NCI-H345 (cell line): ENCODE measurements around the gene SPCS1.
"Not testable (repeated sequence)": the region's sequence is repeated elsewhere in the genome, so short reads cannot be mapped to it uniquely, and the experiment has no call there.

Experiments used
- DNase-seq: peaks from one replicate; lab custom pipeline; 2025; lab: John Stamatoyannopoulos, UW

SPCS1 gene

DNA sequence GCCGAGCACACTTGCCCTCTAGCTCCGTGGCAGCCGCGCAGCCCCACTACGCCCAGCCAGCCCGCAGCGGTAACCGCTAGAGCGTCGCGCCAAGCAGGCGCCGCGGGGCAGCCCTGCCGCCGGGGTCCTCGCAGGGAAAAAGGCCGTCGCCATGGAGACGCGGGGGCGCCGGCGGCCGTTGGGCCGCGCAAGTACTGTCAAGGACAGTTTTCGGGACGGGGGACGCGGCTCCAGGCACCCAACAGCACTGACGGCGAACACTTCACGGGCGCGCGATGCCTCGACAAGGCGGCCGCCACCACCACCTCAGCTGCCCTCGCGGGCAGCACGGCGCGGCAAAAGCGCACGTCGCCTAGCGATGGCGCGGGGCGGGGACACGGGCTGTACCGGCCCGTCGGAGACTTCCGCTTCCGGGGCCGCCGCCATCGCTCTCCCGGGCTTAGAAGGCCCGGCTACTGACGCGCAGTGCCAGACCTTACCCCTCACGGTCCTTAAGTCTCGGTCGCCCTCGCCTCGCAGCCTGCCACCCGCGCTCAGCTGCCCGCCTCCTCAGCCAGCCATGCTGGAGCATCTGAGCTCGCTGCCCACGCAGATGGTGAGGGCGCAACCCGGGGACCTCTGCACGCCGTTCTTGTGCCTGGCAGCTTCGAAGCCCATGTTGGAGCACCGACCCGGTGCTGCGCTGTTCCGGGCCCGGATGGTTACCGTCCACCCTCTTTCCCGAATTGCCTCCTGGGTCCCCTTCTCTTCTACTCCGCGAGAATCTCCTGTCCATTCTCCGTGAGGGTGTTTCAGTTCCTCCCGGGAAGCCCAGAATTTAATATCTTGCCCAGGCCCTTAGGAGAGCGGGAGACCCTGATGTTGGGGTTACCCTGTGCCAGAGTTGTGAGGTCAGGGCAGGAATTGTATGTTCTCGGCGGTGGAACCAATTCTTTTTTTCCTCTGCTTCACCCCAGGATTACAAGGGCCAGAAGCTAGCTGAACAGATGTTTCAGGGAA lies at the start of gene SPCS1, which contains the start of gene GLT8D1:
Gene SPCS1 (plus strand): TSS at position 419 of the 999 bp plus-strand sequence. CDS start 141 bp downstream, at position 560.
Gene GLT8D1 (minus strand): TSS at position 104 of the 999 bp plus-strand sequence. CDS start 5,331 bp downstream, outside the sequence.
- DNase-seq = peak; percentile 76

DNA sequence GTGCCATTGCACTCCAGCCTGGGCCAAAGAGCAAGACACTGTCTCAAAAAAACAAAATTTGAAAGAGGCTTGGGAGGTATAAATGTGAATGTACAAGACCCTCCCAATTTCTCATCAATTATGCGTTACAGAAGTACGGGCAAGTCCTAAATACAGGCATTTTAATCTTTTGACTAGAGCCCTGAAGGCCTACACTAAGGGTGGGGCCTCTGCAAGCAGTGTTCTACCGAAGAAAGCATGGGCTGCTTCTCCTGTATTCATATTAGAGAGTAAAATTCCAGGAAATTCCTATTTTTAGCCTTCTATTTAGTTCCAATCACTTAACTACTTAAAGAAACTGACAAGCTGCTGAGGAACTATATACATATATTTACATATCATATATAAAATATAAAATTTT lies 45.9 kb upstream of the SPCS1 start:
- DNase-seq = no peak

DNA sequence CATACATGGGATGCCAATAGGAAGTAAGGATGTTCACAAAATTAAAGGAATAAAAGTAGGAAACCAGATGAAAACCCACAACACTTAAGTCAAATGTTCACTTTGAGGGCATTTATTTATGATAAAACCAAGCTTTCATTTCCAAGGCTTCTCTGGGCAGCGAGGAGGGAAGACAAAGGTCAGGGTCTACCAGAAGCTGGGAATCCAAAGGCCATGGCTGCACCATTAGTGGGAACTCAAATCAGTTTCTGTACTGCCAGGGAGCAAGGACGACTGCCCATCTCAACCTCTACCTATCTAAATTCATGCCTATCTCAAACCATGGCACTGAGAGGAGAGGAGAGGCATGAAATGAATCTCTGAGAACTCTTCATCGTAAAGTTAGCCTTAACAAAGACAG lies 42.8 kb upstream of the SPCS1 start:
- no peak for DNase-seq

DNA sequence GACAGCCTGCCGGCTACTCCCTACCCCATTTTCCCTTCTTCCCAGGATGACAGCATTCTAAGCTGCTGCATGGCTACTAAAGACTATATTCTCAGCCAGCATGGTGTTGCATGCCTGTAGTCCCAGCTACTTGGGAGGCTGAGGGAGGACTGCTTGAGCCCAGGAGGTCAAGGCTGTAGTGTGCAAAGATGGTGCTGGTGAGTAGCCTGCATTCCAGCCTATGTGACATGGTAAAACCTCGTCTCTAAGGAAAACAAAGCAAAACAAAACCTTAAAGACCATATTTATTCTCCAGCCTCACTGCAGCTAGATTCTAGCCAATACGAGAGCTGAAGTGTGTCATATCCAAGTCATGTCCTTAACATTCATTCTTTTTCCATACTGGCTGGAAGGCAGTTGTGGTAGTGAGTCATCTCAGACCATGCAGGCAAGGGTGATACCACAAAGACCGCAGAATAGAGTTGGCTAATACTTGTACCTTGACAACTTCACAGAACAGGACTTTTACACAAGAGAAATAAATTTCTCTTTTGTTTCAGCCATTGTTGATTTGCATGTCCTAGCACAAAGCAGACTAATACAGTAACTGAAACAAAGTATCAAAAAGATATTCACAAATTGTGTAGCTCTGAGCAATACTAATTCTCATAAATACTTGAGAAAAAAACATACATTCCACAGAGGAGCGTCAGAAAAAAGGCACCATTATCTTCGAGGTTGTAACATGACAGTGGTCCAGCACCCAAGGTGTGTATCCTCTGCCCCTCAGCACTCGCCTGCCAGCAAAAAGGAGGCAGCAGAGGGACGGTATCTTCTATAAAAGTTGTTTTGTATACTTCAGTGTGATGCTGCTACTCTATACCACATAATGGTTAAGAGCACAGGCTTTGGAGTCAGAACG lies 35.0 kb upstream of the SPCS1 start:
- DNase-seq = no peak

DNA sequence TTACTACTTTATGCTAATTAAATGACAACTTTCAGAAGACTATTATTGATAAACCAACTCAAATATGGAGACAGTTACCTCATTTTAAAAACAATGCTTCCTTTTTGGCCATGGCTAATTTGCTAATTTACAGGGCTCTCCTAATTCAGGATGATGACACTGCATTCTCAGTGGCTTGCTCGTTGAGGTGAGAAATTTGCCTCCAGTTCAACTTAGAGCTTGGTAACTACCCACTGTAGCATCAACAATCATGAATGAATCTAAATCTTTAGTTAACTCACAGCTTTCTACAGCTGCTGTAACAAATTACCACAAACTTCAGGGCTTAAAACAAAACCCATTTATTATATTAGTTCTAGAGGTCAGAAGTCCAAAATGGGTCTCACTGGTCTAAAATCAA lies 34.2 kb upstream of the SPCS1 start:
- DNase-seq = no peak

DNA sequence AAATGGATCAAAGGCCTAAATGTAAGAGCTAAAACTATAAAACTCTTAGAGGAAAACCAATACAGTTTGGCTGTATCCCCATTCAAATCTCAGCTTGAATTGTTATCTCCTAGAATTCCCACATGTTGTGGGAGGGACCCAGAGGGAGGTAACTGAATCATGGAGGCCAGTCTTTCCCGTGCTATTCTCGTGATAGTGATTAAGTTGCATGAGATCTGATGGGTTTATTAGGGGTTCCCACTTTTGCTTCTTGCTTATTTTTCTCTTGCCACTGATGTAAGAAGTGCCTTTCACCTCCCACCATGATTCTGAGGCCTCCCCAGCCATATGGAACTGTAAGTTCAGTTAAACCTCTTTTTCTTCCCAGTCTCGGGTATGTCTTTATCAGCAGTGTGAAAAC lies 29.7 kb upstream of the SPCS1 start:
- not testable (repeated sequence) for DNase-seq

DNA sequence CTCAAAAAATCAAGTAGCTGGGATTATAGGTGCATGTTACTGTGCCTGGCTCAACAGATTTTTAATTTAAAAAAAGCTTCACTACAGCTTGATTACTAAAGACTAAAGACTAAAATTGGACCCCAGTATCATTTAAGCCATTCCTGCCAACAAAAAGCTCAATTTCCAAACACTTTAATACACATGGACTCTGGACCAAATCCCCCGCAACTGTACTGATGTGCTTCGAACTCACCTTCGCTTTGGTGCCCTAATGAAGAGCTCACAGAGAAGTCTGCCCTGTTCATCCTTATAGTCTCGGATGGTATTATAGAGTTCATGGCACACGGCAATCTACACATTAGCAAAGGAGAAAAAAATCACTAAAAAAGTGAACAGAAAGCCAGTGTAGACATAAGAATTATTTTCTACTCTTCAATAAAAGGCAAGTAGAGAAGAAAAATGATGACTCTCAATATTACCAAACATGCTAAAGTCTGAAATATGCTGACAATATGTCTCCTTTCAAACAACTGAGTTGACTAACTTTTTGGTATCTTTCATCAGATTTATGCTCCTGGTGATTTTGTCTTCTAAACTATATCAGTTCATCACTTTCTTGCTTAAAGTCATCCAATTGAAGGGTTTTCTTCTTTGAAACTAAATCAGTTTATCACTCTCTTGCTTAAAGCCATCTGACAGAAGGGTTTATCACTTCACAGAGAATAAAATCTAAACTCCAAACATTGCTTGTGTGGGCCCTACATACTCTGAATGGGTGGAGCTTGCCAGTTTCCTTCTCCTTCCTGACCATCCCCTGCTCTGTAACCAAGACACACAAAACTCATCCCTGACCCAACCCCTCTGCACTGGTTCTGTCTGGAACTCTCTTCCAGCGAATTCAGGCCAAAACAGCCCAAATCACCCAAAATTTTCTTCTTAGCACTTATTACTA lies 27.4 kb upstream of the SPCS1 start:
- no peak for DNase-seq

DNA sequence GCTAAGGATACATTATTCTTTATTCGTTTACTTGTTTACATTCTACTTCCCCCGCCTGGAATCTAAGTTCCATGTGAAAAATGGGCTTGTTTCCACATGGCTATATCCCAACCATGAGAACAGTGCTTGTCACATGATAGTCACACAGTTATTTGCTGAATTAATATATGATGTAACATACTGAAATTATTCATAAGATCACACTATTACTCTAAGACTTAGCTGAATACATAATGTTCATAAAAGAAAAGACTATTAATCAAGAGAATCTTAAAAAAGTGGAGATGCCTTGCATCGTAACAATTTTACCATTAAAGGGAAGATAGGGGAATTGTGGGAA lies 26.7 kb upstream of the SPCS1 start:
- no peak for DNase-seq

DNA sequence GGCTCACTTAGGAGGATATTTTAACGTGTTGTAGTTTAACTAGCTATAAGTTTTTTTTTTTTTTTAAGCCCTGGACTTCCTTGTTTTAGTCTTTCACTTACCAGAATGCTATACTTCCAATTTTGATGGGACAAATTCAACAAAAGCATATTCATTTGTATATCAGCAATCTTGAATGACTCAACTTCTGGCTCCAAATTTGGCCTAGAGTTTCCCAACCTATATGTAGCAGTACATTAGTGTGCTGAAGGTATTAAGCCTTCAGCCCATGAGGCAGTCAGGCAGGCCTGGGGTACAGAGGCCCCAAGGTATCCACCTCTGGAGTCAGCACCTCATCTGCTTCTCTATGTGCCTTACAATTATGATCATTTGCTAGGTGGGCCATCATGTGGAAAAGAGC lies 26.1 kb upstream of the SPCS1 start:
- no peak for DNase-seq

DNA sequence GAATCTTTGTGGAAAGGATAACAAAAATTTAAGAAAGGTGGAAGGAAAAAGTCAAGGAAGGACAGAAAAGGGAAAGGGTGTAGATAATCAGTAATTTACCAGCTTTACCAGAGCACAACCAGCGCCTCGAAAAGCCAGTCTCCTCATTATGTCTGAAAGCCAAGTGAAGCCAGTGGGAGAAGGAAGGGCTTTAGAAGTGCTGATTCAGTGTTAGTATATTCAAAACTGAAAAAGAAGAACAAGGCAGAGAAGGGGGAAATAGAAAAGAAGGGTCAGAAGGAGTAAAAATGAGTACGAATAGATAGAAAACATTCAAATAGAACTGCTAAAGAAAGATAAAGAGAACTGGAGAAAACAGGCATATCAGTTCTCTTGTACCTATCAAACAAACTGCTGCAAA lies 24.3 kb upstream of the SPCS1 start:
- DNase-seq = no peak

DNA sequence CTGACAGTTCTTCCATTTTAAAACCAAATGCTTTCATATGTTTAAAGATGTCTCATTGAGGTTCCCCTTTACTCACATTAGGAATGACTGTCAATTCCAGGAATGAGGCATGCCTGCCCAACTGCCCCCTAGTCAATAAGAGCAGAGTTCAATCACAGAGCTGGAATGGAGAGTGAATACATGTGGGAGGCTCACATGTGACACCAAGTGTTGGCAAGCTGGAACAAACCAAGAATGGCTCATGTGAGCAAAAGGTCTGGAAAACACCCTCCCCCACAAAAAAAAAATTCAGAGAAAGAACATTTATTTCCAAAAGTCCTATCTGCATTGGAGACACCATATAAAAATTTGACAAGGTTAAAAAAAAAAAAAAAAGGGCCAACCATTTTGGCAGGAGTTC lies 23.9 kb upstream of the SPCS1 start:
- no peak for DNase-seq

DNA sequence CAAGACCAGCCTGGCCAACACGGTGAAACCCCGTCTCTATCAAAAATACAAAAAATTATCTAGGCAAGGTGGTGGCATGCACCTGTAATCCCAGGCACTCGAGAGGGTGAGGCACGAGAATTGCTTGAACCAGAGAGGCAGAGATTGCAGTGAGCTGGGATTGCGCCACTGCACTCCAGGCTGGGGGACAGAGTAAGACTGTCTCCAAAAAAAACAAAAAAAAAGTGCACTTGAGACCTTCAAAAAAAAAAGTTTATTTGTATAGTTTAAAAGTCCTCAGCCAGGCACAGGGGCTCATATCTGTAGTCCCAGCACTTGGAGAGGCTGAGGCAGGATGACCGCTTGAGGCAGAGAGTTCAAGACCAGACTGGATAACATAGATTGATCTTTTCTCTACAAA lies 22.3 kb upstream of the SPCS1 start:
- no peak for DNase-seq

DNA sequence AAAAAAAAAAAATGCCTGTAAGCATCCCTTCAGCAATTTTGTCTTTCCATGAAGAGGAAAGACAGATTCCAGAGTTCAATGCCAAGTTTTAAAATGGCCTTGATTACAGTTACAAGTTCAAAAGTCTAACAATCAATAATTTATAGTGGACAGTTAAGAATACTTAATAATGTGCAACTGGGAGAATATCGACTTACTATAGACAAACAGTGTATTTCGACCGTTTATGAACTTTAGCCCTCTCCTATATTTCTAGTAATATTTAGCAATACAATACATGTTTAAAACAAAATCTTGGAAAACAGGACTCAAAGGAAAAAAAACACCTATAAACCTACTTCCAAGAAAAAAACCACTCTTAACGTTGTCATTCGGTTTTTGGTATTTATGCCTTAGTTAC lies 21.7 kb upstream of the SPCS1 start:
- no peak for DNase-seq

DNA sequence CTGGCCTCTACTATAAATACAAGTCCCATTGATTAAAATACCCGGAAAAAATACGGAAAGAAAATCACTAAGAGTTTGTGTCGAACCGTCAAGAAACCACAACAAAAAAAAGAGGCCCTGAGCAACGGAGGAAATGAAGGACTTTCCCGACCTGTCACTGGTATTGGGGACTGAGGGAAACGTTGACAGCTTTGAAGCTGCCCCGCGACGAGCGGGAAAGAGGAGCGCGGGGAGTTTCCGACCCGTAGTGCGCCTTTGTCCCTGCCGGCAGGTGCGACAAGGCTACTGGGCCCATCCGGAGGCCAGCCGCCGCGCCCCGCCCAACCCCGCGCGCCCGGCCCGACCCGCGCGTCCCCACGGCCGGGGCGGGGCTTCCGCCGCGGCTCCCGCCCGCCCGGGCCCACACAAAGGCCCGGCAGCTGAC lies 20.6 kb upstream of the SPCS1 start:
- peak; percentile 82 for DNase-seq

DNA sequence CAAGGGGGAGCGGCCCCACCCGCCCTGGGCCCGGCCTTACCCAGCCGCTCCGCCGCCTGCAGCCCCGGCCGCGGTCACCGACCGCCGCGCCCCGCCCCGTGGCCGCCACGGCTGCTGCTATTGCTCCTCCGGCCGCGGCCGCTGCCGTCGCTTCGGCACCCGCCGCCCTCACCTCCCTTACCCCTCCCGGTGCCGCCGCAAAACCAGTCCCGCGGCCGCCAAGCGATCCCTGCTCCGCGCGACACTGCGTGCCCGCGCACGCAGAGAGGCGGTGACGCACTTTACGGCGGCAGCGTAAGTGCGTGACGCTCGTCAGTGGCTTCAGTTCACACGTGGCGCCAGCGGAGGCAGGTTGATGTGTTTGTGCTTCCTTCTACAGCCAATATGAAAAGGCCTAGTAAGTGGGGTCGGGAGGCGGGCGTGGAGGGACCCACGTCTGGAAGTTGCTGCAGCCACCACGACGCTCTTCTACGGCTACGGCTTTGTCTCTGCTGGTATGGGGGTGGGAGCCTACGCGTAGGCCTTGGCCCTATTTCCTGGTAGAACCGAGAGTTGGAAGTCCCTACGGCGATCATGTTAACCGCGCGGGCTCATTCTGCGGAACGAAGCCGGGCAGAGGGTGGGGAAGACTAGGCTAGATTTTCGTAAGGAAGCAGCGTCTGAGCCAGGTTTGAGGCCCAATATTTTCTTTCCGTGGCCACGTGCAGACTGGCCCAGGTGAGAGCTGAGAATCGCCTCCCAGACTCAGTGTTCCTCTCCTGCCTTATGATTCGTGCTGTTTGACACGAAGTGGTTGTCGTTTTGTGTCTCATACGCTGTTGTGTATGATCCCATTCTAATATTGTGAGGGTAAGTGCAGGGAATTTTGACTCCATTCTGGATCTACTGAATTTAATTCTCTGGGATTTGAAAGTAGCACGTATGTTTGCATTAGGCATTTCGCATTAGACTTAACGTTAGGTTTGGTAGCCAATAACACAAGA lies 19.9 kb upstream of the SPCS1 start, which contains the start of the genes GNL3 and PBRM1:
Gene GNL3 (plus strand): TSS at position 324 of the 983 bp plus-strand sequence. CDS start 61 bp downstream, at position 385.
Gene PBRM1 (minus strand): TSS at position 205 of the 983 bp plus-strand sequence.
- peak; percentile 88 for DNase-seq

DNA sequence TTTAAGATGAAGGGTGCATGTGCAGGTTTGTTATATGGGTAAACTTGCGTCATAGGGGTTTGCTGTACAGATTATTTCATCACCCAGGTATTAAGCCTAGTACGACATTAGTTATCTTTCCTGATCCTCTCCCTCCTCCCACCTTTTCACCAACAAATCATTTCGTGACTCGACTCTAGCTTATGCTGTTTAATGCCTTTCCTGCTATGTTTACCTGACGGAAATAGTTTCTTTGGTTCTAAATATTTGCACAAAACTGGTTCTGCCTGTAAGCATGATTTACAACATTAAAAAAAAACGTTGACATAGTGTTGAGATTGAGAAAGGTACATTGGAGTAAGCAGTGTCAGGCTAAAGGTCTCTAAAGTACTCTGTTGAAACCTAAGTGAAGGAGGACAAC lies 17.6 kb upstream of the SPCS1 start:
- no peak for DNase-seq

DNA sequence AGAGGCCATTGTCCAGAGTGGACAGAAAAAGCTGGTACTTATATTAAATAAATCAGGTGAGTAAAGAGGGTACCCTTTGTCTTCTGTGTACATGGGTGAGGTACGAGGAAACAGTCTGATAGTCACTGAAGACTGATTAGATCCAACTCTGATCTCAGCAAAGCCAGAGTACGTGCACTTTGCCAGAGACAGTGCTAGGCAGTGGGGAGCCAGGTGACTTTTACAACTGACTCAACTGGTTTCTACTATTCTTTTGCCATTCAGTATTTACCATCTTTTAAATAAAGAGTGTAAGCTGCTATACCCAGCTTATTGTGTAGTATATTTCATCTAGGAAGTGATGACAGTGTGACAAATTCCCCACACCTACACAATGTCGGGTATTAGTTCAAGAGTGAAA lies 16.8 kb upstream of the SPCS1 start:
- no peak for DNase-seq

DNA sequence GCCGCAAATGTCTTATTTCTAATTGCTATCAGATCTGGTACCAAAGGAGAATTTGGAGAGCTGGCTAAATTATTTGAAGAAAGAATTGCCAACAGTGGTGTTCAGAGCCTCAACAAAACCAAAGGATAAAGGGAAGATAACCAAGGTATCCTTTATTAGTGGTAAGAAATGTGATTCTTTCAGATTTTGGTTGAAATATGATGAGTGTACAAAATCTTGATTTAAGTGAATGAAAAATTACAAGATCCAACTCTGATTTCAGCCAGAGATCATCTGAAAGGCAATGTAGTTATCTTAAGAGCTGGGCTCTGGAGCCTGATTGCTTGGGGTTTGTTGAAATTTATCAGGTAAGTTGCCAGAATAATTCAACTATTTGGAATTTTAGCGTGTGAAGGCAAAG lies 15.3 kb upstream of the SPCS1 start:
- DNase-seq = no peak

DNA sequence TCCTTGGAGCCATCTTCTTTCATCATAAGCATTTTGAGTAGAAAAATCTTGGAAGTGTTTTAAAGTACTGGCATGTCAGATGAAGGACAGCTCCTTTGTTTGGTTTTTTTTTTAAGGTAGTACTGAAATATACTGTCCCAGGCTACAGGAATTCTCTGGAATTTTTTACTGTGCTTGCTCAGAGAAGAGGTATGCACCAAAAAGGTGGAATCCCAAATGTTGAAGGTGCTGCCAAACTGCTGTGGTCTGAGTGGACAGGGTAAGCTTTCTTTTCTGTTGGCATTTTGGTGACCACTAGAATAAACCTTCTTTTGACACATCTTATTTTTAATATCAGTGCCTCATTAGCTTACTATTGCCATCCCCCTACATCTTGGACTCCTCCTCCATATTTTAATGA lies 12.8 kb upstream of the SPCS1 start:
- DNase-seq = no peak

DNA sequence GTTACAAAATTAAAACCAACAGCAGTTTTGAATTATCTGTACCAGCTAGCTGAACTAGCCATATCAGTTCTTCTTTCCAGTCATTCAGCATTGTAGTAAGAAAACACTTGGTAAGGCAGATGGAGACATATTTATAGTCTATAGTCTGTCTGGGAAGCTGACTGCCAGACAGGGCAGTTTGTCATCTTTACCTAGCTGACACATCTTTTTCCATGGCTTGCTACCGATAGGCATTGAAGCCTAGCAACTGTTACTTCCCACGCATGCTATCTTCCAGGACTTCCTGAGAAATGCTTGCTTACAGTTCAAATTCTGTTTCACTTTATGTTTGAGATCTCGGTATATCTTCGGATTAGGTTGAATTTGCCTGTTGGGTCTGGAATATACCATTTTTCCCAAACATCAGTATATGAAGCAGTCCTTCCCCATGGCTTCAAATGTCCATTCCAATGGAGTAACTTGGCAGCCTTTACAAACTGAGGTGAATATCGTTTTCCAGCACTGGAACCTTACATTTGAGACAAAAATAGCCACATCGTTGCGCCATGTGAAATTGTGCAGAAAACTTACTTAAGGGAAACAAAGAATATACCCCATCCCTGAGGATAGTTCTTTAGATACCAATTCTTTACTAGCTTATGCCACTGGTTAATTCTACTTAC lies 11.2 kb upstream of the SPCS1 start:
- DNase-seq = no peak
